Testis (tissue), 3 donors: ENCODE measurements around the gene CCDC200. TPM values are rescaled to one million over a fixed set of nuclear protein-coding genes. Genes with fewer than 3 reads are reported as not detected.
"Not testable (repeated sequence)": the region's sequence is repeated elsewhere in the genome, so short reads cannot be mapped to it uniquely, and the experiment has no call there.

ENCODE experiments used
- DNase-seq: peaks from one replicate; pipeline ENCODE4 v3.0.0-alpha.2; 2019
- H3K27ac ChIP-seq, 2 donors: fragments of 200-600 bp; sonication (generic); one replicate each; pipeline ENCODE4 v1.5.1; 2019
- H3K27me3 ChIP-seq: fragments of 200-600 bp; sonication (generic); one replicate; pipeline ENCODE4 v1.5.1; 2019
- H3K36me3 ChIP-seq: fragments of 200-600 bp; sonication (generic); one replicate; pipeline ENCODE4 v1.5.1; 2017; ENCODE audit warnings: low read depth; ENCODE audit errors: missing control alignments
- H3K4me1 ChIP-seq: fragments of 200-600 bp; sonication (generic); one replicate; pipeline ENCODE4 v1.5.1; 2019
- H3K4me3 ChIP-seq, 2 donors: fragments of 200-600 bp; sonication (generic); one replicate each; pipeline ENCODE4 v1.5.1; 2017 to 2019
- H3K9me3 ChIP-seq: fragments of 200-600 bp; sonication (generic); one replicate; pipeline ENCODE4 v1.5.1; 2017
- POLR2A ChIP-seq: fragments of 450-650 bp; IDR thresholded peaks from one replicate; pipeline ENCODE4 v1.6.1; 2017; ENCODE audit warnings: antibody characterized with exemption, mild to moderate bottlenecking, moderate library complexity
- WGBS, 2 donors: methylation state at CpG; one replicate each; pipeline ENCODE4 v1.1.5; 2018; 5-methylcytosine and 5-hydroxymethylcytosine counted together
- intact Hi-C: fragments of 100-400 bp; cut with DNase I; formaldehyde crosslinking; loops from one replicate; pipeline ENCODE4 v1.15.1; 2023; ENCODE audit warnings: low total_unique reads
- polyA plus RNA-seq: library from polyadenylated mRNA; stranded (reverse); fragments of 350-450 nt; fragmentation: Illumina TruSeq; extraction: RNeasy Lipid Tissue Mini Kit (QIAGEN cat#74804); gene quantifications from one replicate; pipeline ENCODE4 v1.2.3, GENCODE V29; 2014; ENCODE audit warnings: low read depth, low replicate concordance; ENCODE audit not compliant: insufficient read depth
- total RNA-seq, 2 donors: library from RNA; depleted of rRNA; stranded (reverse); fragments of >200 nt; gene quantifications; one replicate each; pipeline ENCODE4 v1.2.3, GENCODE V29; 2016
- TF ChIP-seq, protein P1 (sequence below), 3 experiments: fragments of 450-650 bp in 2 of 3; fragments of 200-600 bp in 1 of 3; sonication (generic) in 1 of 3; IDR thresholded peaks; one replicate each; pipeline ENCODE4 v1.5.1; 2016 to 2019; ENCODE audit warnings: antibody characterized with exemption in 3 of 3, mild to moderate bottlenecking in 2 of 3, moderate library complexity in 1 of 3

CCDC200 gene
- total and polyA plus RNA-seq, 3 donors from 2014 or later, result 22.6 to 147 (median 91.1) TPM

DNA sequence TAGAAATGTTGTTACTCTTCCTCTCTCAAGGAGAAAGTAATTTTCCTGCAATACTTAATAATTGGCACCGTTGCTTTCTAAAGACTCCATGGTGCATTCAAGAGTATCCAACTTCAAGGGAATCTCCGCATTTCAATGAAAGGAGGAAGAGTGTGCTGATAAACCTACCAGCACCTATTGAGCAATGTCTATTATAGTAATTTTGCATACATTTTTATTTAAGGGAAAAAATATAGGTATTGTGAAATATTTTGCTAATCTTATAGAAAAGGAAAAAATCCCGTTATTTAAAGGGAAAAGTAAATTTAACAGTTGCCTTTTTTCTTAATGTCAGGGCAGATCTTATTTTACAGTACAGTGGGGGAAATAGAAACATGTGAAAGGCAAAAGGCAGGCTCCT, 17.8 kb downstream of the CCDC200 start:
- H3K27ac ChIP-seq, result peak overlapping the region in 1 of 2 donors; percentile 56
- TF ChIP-seq, protein P1, sequence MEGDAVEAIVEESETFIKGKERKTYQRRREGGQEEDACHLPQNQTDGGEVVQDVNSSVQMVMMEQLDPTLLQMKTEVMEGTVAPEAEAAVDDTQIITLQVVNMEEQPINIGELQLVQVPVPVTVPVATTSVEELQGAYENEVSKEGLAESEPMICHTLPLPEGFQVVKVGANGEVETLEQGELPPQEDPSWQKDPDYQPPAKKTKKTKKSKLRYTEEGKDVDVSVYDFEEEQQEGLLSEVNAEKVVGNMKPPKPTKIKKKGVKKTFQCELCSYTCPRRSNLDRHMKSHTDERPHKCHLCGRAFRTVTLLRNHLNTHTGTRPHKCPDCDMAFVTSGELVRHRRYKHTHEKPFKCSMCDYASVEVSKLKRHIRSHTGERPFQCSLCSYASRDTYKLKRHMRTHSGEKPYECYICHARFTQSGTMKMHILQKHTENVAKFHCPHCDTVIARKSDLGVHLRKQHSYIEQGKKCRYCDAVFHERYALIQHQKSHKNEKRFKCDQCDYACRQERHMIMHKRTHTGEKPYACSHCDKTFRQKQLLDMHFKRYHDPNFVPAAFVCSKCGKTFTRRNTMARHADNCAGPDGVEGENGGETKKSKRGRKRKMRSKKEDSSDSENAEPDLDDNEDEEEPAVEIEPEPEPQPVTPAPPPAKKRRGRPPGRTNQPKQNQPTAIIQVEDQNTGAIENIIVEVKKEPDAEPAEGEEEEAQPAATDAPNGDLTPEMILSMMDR (IDR thresholded peaks at IDR 0.05), result no peak
- no peak for TF ChIP-seq POLR2A
- intact Hi-C loops, result no loop called here
- H3K9me3 ChIP-seq, result no peaks in the 10 kb centered on the region
- no peak for DNase-seq
- no peak overlapping the region for H3K4me3 ChIP-seq
- H3K36me3 ChIP-seq, result no peaks in the 10 kb centered on the region
- peaks cover 12% of the 10 kb centered on the region for H3K4me1 ChIP-seq
- WGBS, 2 donors, result 75 to 89% methylated on average over 3 of the region's 3 CpGs
- H3K27me3 ChIP-seq, result no peaks in the 10 kb centered on the region

DNA sequence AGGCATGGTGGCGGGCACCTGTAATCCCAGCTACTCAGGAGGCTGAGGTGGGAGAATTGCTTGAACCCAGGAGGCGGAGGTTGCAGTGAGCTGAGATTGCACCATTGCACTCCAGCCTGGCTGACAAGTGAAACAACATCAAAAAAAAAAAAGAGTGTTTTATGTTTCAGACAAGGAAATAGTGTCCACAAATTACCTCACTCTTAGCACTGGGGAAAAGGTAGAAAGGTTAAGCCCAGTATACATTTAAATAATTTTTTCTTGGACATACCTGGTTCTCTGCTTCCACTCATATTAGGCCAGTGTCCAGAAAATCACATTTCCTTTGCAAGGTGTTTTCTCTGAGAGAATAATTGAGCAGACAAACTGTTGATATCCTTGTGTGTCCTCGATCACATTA, 25.4 kb downstream of the CCDC200 start:
- H3K27me3 ChIP-seq, DNase-seq, H3K27ac ChIP-seq, H3K4me1 ChIP-seq, H3K9me3 ChIP-seq, intact Hi-C loops, H3K36me3 ChIP-seq, H3K4me3 ChIP-seq: not testable (repeated sequence)
- 92 to 96% methylated on average over 3 of the region's 3 CpGs for WGBS, 2 donors

DNA sequence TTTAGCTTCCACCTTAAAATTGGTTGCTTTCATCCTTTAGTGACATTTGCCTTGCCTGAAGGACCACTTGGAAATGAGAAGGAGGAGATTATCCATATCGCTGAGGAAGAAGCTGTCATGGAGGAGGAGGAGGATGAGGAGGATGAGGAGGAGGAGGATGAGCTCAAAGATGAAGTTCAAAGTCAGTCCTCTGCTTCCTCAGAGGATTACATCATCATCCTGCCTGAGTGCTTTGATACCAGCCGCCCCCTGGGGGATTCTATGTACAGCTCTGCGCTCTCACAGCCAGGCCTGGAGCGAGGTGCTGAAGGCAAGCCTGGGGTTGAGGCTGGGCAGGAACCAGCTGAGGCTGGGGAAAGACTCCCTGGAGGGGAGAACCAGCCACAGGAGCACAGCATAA, 28.3 kb downstream of the CCDC200 start:
- no peak overlapping the region for H3K27ac ChIP-seq
- intact Hi-C loops, result no loop called here
- 80 to 86% methylated on average over 4 of the region's 4 CpGs for WGBS, 2 donors
- no peaks in the 10 kb centered on the region for H3K36me3 ChIP-seq
- no peak for DNase-seq
- H3K27me3 ChIP-seq, result no peaks in the 10 kb centered on the region
- H3K4me3 ChIP-seq, result no peak overlapping the region
- no peaks in the 10 kb centered on the region for H3K9me3 ChIP-seq
- H3K4me1 ChIP-seq, result no peaks in the 10 kb centered on the region
- TF ChIP-seq, protein P1 (IDR thresholded peaks at IDR 0.05), result no peak
- no peak for TF ChIP-seq POLR2A

DNA sequence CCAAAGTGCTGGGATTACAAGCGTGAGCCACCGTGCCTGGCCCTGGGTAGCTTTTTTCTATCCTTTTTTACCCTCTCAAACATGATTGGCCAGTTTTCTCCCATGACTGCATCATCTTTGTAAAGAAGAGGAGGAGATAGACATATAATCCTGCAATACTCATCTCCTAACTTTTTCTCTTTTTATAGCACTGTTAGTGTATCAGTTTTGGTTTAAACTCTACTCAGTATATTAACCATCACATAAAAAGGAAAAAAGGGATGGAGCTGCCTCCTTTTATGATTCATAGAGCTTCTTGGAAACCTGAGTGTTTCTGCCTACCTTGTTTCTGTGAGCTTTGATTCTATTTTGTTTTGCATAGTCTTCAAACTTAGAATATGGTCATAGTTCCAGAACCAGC, 28.8 kb downstream of the CCDC200 start:
- Histone ChIP-seq H3K4me3 (no peak overlapping the region), H3K9me3 (no peaks in the 10 kb centered on the region), H3K27me3 (no peaks in the 10 kb centered on the region), H3K27ac (no peak overlapping the region), H3K36me3 (no peaks in the 10 kb centered on the region), H3K4me1 (no peaks in the 10 kb centered on the region)
- TF ChIP-seq POLR2A, result no peak
- TF ChIP-seq, protein P1 (IDR thresholded peaks at IDR 0.05), result no peak
- WGBS, 2 donors, result 74 to 88% methylated on average over 2 of the region's 2 CpGs
- no peak for DNase-seq
- intact Hi-C loops, result no loop called here

DNA sequence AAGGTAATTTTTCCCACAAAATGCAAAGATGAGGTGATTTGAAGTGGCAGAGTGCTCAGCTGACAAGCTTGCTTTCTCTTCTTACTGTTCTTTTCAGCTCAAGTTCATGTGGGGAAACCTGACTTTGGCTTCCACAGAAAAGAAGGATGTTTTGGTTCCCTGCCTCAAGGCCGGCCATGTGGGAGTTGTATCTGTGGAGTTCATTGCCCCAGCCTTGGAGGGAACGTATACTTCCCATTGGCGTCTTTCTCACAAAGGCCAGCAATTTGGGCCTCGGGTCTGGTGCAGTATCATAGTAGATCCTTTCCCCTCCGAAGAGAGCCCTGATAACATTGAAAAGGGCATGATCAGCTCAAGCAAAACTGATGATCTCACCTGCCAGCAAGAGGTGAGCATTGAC, 35.2 kb downstream of the CCDC200 start:
- Histone ChIP-seq H3K27ac (no peak overlapping the region), H3K27me3 (no peaks in the 10 kb centered on the region), H3K4me1 (no peaks in the 10 kb centered on the region), H3K9me3 (no peaks in the 10 kb centered on the region), H3K36me3 (no peaks in the 10 kb centered on the region), H3K4me3 (no peak overlapping the region)
- intact Hi-C loops, result no loop called here
- TF ChIP-seq, protein P1 (IDR thresholded peaks at IDR 0.05), result no peak
- TF ChIP-seq POLR2A, result no peak
- WGBS, 2 donors, result 51 to 60% methylated on average over 5 of the region's 5 CpGs
- DNase-seq, result no peak

DNA sequence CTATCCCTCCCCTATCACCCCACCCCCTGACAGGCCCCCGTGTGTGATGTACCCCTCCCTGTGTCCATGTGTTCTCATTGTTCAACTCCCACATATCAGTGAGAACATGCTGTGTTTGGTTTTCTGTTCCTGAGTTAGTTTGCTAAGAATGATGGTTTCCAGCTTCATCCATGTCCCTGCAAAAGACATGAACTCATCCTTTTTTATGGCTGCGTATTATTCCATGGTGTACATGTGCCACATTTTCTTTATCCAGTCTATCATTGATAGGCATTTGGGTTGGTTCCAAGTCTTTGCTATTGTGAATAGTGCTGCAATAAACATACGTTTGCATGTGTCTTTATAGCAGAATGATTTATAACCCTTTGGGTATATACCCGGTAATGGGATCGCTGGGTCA, 41.8 kb downstream of the CCDC200 start:
- WGBS, 2 donors, result 82 to 88% methylated on average over 5 of the region's 5 CpGs
- H3K27me3 ChIP-seq, H3K9me3 ChIP-seq, H3K27ac ChIP-seq, DNase-seq, H3K4me3 ChIP-seq, H3K4me1 ChIP-seq, intact Hi-C loops, H3K36me3 ChIP-seq: not testable (repeated sequence)
